GM19238 (cell line): Measurements from ENCODE around the gene MRPL53.

Experiments
- DNase-seq: peaks from one replicate; pipeline ENCODE4 v3.0.0; 2011; ENCODE audit warnings: low spot score; ENCODE audit not compliant: insufficient read length

Gene MRPL53

DNA sequence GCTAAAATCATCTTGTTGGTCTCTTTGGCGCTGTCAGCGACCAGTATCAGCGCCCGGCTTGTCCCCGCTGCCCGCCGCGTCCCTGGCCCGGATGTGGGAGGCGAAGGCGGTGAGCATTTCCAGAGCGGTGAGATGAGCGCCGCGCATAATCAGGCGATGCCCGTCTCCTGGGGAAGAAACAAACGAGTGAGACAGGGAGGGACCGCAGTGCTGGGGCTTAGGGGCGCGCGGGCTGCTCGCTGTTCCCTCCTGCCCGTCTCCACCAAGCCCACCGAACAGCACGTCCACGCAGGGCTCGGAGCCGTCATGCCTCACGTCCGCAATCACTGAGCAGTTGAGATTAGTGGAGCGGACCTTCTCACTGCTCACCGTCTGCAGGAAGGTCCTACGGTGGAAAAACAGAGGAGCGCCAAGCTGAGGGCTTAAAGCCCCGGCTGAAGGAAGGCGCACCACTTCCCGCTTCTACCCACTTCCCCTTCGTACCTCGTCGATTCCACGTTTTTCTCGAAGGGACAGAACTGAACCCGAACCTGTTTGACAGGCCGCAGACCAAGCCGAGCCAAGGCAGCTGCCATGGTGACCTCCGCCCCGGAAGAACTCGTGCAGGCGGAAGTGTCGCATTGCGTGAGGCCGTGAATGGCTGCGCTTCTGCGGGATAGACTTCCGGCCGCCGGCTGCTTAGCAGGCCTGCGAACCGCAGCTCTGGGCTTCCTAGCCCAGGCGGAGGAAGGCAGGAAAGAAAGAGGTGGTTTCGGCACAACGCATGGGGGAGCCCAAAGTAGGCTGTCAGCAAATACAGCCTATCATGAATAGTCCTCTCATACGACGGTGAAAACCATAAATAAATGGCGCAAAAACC, at the start of gene MRPL53:
Gene MRPL53, minus strand, starts transcription at position 595 of the 859 bp plus-strand sequence. Its CDS starts 20 bp downstream, at position 575.
- peak; percentile 76 for DNase-seq

DNA sequence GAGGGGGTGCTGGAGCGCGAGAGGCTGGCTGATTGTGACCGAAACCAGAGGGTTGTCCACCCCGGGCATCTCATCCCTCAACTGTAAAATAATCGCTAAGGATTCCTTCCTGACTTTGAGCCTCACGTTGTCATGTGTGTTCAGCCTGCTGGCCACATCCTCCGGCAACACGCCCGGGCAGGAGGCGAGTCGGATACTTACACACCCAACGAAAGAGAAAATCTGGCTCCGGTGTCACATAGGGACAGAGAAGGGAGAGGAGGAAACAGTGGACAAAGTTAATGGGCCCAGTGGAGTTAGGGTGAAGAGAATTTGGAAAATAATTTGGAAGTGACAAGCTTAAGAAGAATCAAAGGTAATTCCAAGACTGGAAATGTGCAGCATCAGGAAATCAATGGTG, 44.2 kb upstream of the MRPL53 start:
- no peak for DNase-seq

DNA sequence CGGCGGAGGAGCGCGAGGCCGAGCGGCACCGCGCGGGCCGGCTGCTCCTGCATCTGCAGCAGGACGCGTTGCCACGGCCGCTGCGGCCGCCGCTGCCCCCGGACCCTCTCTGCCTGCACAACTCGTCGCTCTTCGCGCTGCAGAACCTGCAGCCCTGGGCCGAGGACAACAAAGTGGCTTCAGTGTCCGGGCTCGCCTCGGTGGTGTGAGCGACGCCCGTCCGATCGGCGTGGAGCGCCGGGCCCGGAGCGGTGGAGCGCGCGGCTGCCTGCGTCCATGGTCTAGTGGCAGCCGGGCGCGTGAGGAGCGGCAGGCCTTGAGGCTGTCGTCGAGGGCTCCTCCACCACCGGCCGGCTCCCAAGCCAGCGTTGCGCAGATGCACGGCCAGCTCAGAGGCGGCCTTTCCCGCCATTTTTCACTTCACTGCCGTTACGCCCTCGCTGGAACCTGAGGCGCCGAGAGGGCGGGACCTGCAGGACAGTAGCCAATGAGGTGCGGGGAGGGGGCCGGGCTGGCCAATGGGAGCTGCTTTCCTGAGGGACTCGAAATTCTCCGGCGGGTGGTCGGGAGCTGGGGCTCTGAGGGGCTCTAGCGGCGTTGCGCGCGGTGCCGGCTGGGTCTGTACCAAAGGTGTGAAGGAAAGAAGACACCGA, 43.6 kb upstream of the MRPL53 start:
- peak; percentile 91 for DNase-seq

DNA sequence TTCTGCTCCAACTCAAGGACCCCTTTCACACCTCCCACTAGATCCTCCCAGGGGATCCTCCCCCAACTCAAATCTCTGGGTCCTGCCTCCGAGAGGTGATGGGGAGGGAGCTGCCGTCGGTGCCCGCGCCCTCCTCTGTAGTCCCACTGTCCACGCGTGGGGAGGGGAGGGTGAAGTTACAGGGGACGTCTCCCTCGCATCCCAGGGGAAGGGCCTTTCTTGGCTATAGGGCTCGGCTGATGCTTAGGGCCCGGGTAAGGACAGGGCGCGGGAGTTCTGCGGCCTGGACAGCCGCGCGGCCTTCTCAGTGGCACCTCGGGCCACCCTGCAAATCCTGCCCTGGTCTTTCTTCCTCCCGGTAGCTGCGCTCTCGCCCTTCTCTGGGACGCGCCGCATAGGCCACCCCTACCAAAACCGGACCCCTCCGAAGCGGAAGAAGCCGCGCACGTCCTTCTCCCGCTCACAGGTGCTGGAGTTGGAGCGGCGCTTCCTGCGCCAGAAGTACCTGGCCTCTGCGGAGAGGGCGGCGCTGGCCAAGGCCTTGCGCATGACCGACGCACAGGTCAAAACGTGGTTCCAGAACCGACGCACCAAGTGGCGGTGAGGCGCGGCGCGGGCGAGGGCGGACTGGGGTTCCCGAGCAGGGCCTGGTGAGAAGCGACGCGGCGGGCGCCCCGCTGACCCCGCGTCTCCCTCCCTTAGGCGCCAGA, 42.9 kb upstream of the MRPL53 start:
- no peak for DNase-seq

DNA sequence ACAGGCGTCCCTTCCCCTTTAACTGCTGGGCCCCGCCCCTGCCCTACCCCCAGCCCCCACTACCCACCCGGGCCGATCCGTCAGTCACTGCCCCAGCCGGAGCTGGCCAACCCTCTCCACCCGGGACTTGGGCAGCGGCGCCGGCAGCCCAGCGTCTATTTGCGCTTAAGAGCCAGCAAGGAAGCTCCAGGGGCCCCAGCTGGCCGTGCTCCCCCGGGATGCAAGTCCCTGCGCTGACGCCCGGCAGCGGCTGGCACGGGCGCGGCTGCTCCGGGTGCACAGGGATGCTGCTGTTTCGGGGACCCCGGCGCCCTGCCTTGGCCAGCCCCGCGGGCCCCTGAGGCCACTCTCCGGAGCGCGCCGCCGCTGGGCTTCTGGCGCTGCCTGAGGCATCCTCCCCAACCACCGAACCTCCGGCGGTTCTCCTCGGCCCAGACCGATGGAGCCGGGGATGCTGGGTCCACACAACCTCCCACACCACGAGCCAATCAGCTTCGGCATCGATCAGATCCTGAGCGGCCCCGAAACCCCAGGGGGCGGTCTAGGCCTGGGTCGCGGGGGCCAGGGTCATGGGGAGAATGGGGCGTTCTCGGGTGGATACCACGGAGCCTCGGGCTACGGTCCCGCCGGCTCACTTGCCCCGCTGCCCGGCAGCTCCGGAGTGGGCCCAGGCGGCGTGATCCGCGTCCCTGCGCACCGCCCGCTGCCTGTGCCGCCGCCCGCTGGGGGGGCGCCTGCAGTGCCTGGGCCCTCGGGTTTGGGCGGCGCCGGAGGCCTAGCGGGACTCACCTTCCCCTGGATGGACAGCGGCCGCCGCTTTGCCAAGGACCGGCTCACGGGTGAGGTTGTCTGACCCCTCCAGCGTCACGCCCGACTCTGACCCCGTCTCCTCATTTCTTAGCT, 42.1 kb upstream of the MRPL53 start, which contains the start of gene TLX2:
Gene TLX2, plus strand, starts transcription at position 83 of the 903 bp plus-strand sequence. Its CDS starts 357 bp downstream, at position 440.
- no peak for DNase-seq

DNA sequence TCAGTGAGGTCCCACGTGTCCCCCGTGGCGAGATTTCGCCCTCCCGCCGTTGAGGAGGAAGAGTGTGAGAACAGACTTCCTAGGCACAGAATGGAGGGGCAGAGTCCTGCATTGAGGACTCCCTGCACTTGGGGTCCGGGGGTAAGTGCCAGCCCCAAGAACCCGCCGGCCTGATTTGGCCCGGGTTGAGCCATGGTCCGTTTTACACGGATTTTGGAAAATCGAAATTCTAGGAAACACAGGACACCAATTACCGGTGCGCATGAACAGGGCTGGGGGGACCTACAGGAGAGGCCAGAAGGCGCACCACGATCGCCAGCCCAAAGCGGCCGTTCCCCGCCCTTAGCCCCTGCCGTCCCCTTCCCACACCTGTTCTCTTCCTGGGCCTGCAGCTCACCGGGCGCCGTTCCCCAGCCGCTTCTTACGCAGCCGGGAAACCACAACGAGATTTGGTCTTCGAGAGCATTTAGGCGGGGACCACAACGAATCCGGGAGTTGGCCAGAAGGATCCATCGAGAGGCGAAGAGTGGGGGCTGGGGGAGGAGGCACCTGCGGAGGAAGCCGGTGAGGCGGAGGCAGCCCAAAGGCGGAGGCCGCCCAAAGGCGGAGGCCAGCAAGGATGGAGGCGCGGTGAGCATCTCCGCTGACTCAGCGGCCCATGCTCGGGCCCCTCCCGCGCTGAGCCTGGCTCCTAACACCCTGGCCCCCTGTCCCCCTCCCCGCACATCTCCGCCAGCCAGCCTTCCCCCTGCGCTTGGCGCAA, 41.3 kb upstream of the MRPL53 start:
- no peak for DNase-seq

DNA sequence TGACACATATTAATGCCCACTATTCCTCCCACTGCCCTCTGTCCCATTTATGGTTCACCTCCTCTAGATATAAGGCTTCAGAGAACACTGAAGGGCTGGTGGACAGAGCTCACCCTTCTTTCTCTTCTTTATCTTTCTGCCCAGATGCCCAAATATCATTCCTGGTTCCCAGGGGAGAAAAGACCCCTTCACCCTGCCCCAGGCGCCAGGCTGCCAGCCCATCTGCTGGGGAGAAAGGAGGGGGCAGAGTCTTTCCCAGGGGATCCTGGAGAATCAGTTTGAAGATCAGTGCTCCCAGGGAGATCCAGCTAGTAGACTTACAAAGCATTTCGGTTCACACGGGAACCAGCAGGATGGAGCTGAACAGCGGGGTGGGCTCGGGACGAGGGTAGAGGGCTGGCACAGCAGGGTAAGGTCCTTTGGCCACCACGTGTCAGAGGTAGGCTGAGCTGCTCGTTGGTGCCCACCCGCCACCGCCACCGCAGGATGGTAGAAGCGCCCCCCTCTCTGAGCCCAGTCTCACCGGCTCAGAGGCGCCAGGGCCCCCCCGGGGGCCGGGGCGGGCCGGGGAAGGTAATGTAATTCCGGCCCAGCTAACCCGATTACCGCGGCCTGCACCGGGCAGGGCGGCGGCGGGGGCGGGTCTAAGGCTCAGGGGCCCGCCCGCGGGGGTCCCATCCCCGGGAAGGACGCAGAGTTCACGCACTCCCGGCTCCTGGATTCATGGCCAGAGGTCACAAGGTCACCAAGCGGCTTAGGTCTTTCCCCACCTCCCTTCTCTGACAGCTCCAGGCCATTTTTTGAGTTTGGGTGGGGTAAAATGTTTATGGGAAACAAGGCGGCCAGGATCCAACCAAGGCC, 40.5 kb upstream of the MRPL53 start:
- DNase-seq: no peak

DNA sequence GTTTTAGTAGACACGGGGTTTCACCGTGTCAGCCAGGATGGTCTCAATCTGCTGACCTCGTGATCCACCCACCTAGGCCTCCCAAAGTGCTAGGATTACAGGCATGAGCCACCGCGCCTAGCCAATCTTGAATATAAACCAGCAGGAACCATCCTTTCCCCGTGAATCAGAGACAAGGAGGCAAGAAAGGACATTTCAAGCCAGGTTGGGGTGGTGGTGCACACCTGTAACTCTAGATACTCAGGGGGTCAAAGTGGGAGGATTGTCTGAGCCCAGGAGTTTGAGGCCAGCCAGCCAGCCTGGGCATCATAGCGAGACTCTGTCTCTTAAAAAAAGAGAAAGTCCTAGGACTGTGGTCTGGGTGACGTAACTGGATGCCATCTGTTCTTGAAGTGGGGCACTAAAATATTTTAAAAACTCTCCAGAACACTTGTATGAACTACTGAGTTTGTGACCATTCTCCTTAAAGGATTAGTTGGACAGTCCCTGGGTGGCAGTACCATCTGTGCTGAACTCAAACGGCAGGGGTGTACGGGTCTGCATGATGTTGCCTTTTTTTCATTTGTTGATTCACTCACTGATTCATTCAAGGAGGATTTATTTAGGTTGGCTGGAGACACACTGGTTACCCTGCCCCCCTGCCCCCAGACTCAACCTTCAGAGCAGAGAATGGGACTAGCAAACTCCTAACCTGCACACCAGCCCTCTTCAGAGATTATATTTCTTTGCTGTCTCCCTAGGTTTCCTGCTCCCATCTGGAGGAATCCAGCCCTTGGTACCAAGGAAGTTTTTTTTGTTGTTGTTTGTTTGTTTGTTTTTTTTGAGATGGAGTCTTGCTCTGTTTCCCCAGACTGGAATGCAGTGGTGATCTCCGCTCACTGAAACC, 38.9 kb upstream of the MRPL53 start:
- no peak for DNase-seq

DNA sequence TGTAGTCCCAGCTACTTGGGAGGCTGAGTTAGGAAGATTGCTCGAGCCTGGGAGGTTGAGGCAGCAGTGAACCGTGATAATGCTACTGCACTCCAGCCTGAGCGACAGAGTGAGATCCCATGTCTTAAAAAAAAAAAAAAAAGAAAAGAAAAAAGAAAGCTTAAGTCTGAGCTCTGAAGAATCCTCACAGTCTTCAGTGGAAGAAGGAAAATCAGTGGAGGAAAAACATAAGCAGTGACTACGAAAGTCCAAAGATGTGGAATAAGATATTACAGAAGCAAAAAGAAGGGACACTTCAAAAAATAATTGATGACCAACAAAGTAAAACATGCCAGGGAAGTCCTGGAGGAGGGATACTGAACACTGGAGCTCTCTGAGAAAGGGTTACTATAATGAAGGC, 37.8 kb upstream of the MRPL53 start:
- DNase-seq: no peak

DNA sequence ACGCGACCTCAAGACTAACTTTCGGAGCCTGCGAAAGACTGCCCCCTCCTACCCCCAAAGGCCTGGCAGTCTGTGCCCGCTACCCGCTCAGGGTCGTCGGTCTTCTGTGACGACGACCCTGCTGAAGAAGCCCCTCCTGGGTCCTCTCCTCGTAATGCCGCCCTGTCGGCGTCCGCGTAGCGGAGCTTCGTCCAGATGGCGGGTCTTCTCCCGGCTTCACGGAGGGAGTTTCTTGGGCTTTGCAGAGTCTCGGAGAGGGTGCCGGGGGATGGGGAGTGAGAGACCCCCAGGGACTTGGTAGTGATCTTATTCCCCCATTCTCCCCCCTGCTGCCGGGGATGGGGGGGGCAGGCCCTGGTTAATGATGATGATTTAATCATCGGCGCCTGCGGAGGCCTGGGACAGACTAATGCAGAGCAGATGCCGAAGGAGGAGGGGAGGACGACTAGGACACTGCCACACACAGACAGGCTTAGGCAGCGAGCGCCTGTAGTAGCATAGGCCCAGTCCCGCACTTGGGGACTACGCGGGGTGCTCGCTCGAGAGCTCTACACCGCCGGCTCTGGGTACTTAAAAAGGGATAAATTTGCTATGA, 35.5 kb upstream of the MRPL53 start:
- DNase-seq: no peak

DNA sequence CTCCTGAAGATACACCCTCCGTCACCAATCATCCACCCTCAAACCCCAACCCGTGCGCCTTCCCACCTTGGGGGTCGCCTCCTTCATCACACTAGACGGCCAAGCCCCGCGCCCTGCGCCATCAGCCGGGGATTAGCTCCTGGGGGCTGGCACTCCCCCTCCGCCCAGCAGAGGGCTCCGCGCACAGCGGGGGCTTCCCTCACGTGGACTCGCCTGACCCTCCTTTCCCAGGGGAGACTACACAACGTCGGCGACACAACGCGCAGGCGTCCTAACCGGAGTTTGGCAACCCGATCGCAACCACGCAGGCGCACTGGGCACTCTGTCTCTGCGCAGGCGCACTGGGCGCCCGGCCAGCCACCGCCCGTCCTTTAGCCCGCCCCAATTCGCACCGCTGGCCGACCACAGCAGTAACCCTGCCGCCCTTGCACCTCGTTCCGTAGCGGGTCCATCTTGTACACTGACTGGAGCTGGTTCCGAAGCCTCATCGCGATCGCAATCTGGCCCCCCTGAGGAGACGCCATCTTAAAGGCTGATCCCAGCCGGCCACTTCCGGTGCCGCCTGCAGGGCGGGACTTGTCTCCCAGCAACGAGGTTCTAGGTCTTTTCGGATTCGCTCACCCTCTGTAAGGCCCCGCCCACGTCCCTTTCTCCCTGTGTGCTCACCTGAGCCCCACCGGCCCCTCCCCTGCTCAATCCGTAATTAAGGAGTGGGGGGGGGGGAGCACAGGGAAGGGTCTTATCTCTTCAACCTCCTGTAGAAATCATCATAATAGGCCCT, 34.9 kb upstream of the MRPL53 start, which contains the start of gene PCGF1:
Gene PCGF1, minus strand, starts transcription at position 551 of the 781 bp plus-strand sequence. Its CDS starts 27 bp downstream, at position 524.
- peak; percentile 98 for DNase-seq

DNA sequence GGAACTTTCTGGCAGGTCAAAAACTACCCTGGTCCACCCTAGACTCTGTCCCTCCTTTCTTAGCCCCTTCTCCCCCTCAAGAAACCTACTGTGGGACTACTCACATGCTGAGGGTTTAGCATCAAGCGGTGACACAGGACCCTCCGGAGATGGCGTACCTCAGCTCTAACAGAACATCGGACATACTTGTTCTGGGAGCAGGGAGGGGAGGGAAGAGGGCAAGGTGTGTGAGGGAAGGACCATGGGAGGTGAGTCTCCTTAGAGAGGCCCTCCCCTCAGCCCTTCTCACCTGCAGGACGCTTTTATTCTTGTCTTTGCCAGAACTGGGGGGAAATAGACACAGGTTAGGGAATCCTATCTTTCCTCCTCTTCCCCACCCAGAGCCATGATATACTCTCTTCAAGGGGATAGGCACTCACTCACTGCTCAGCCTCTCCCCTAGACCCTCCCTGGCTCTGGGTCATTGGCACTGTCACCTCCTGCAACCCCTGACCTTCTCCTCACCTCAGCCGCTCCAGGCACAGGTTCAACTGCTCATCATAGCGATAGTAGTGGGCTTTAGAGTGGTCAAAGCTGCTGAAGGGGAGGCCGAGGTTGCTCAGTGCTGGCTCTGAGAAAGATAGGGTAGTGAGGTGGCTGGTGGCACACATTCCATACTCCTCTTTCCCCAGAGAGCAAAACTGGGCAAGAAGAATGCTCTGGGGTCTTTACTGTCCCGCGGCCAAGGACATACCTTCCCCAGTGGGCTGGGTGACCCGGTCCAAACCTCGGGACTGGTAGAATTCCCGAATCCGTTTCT, 33.2 kb upstream of the MRPL53 start:
- no peak for DNase-seq

DNA sequence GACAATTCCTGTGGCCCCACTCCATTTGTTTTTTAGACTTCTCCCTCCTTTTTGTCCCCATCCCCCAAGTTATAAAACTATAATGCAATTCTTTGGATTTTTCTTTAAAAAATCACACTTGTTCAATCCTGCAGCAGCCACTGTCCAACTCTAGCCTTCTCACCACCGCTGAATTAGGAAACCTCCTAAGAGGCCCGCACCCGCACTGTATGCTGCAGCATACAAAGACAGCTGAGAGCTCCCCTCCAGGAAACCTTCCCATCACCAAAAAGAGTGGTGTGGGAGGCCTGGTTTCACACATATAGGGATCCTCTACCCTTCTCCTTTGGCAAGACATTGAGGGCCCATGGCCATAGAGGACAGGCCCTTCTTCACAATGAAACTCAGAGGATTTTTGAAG, 32.1 kb upstream of the MRPL53 start:
- DNase-seq: no peak

DNA sequence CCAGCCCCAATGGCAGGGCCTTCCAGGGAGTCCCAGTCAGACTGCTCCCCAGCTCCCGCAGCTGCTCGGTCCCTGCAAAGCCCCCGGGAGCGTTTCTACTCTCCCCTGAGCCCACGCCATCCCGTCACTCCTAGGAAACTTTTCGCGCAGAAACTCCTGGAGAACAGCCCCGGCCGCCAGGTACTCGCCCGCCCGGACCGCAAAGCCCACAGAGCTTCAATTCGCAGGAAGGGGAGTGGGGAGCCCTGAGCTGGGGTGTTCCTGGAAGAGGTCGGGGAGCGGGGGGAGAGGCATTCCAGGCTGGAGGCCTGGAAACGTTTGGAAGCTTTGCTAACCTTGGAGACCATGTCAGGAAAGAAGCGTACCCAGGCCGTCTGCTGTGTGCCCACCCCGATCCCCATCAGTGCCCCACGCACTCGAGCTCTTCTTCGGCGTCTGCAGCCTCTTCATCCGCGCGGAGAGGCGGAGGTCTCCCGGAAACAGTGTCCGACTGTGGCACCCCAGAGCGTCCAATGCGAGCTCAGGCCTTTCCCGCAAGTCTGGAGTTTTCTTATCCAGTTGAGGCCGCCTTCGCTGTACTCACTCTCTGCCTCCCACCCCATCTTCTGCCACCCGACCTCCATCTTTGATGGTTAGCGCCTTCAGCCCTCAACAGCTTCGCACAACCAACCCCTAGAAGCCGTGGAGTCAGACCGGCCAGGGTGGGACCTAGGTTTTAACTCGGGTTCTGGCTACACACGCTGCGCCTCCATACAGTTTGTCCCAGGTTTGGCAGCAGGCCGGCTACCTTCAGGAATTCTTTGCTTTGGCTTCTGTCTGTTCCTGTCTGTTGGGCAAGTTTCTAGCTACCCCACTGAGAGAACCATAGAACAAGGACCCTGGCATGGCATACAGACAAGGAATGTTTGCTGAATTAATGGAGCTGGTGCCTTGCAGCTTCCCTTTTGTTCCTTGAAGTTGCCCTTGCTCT, 31.3 kb upstream of the MRPL53 start:
- DNase-seq: no peak
